Breast epithelium (tissue), 4 donors: Measurements from ENCODE around the gene NXNL1. TPM values are rescaled to one million over a fixed set of nuclear protein-coding genes. Genes with fewer than 3 reads are reported as not detected.
A peak's percentile ranks its signal among the peaks of the same experiment; 100 is the strongest.

Source experiments
- DNase-seq, 2 donors: peaks; one replicate each; pipeline ENCODE4 v3.0.0-alpha.2; 2019; ENCODE audit warnings: low spot score in 2 of 2
- H3K27ac ChIP-seq, 2 donors: fragments of 200-600 bp; sonication (generic) in 1 of 2; one replicate each; pipeline ENCODE4 v1.5.1; 2016 to 2019; ENCODE audit warnings: mild to moderate bottlenecking in 1 of 2
- H3K27me3 ChIP-seq, 2 donors: fragments of 200-600 bp; sonication (generic) in 1 of 2; one replicate each; pipeline versions ENCODE4 v1.5.1 to v1.6.0; 2017 to 2019; ENCODE audit warnings: control low read depth in 1 of 2, mild to moderate bottlenecking in 1 of 2
- H3K36me3 ChIP-seq: fragments of 200-600 bp; one replicate; pipeline ENCODE4 v1.5.1; 2019
- H3K4me1 ChIP-seq, 2 donors: fragments of 200-600 bp; sonication (generic); one replicate each; pipeline ENCODE4 v1.5.1; 2016 to 2019; ENCODE audit warnings: control low read depth in 1 of 2
- H3K4me3 ChIP-seq, 3 donors: fragments of 200-600 bp; sonication (generic); 1 replicate in 2 of 3; 2 replicates in 1 of 3; pipeline ENCODE4 v1.5.1; 2016 to 2019; ENCODE audit warnings: mild to moderate bottlenecking in 3 of 3, moderate library complexity in 2 of 3
- H3K9me3 ChIP-seq, 2 donors: fragments of 200-600 bp; sonication (generic) in 1 of 2; one replicate each; pipeline ENCODE4 v1.5.1; 2016 to 2019; ENCODE audit warnings: control low read depth in 1 of 2
- CTCF ChIP-seq, 3 donors: fragments of 450-650 bp; IDR thresholded peaks; one replicate each; pipeline ENCODE4 v1.5.1; 2016 to 2017; ENCODE audit warnings: antibody characterized with exemption in 3 of 3, mild to moderate bottlenecking in 3 of 3, moderate library complexity in 3 of 3
- POLR2A ChIP-seq: fragments of 450-650 bp; IDR thresholded peaks from one replicate; pipeline ENCODE4 v1.6.1; 2016; ENCODE audit warnings: antibody characterized with exemption, mild to moderate bottlenecking, moderate library complexity
- POLR2AphosphoS5 ChIP-seq, 3 donors: sonication (generic); formaldehyde crosslinking; IDR thresholded peaks; one replicate each; pipeline ENCODE4 v1.6.1; 2017; ENCODE audit warnings: antibody characterized with exemption in 3 of 3
- intact Hi-C: fragments of 100-400 bp; cut with DNase I; formaldehyde crosslinking; loops from one replicate; pipeline ENCODE4 v1.15.1; 2023; ENCODE audit warnings: low total_unique reads
- total RNA-seq, 3 donors: library from RNA; depleted of rRNA; stranded (reverse); fragments of >200 nt; gene quantifications; one replicate each; pipeline ENCODE4 v1.1.0, GENCODE V29; 2016

NXNL1 gene
- total RNA-seq, 3 donors from 2014 or later, result 0.64 TPM; not detected in 2

GRCh38 chr19:17445526-17446165, 15.1 kb downstream of the NXNL1 start:
- H3K27ac ChIP-seq, result no peak overlapping the region
- TF ChIP-seq POLR2A, result no peak
- no peak for TF ChIP-seq POLR2AphosphoS5 (IDR thresholded peaks at IDR 0.05)
- no peak for TF ChIP-seq CTCF (IDR thresholded peaks at IDR 0.05)
- H3K27me3 ChIP-seq, result no peaks in the 10 kb centered on the region
- no peaks in the 10 kb centered on the region for H3K36me3 ChIP-seq
- intact Hi-C loops, result no loop called here
- H3K9me3 ChIP-seq, result no peaks in the 10 kb centered on the region
- no peak for DNase-seq
- no peaks in the 10 kb centered on the region for H3K4me1 ChIP-seq
- no peak overlapping the region for H3K4me3 ChIP-seq

- no peak for DNase-seq
- H3K27me3 ChIP-seq, result no peaks in the 10 kb centered on the region
- H3K36me3 ChIP-seq, result no peaks in the 10 kb centered on the region
- H3K9me3 ChIP-seq, result no peaks in the 10 kb centered on the region
- no peak overlapping the region for H3K4me3 ChIP-seq
- no peaks in the 10 kb centered on the region for H3K4me1 ChIP-seq
- intact Hi-C loops, result no loop called here
- TF ChIP-seq POLR2AphosphoS5 (IDR thresholded peaks at IDR 0.05) (no peak), POLR2A (no peak), CTCF (IDR thresholded peaks at IDR 0.05) (no peak)
- peak overlapping the region; percentile 40 to 57 for H3K27ac ChIP-seq
Measured at GRCh38 chr19:17441241-17442021, 19.3 kb downstream of the NXNL1 start.

GRCh38 chr19:17436874-17437267, 23.9 kb downstream of the NXNL1 start:
- H3K36me3 ChIP-seq, result no peaks in the 10 kb centered on the region
- TF ChIP-seq POLR2A (no peak), POLR2AphosphoS5 (IDR thresholded peaks at IDR 0.05) (no peak), CTCF (IDR thresholded peaks at IDR 0.05) (no peak)
- no peak overlapping the region for H3K27ac ChIP-seq
- no peaks in the 10 kb centered on the region for H3K27me3 ChIP-seq
- intact Hi-C loops, result no loop called here
- no peaks in the 10 kb centered on the region for H3K9me3 ChIP-seq
- DNase-seq, result no peak
- H3K4me1 ChIP-seq, result no peaks in the 10 kb centered on the region
- no peak overlapping the region for H3K4me3 ChIP-seq

GRCh38 chr19:17436094-17436873, 24.4 kb downstream of the NXNL1 start:
- Histone ChIP-seq H3K36me3 (no peaks in the 10 kb centered on the region), H3K27ac (no peak overlapping the region), H3K27me3 (no peaks in the 10 kb centered on the region), H3K4me3 (no peak overlapping the region), H3K4me1 (no peaks in the 10 kb centered on the region), H3K9me3 (no peaks in the 10 kb centered on the region)
- DNase-seq, result no peak
- TF ChIP-seq CTCF (IDR thresholded peaks at IDR 0.05) (no peak), POLR2A (no peak), POLR2AphosphoS5 (IDR thresholded peaks at IDR 0.05) (no peak)
- intact Hi-C loops, result no loop called here
